ENCODE results near the gene SHISA4. TPM values are rescaled to one million over a fixed set of nuclear protein-coding genes. Genes with fewer than 3 reads are reported as not detected.
A peak's percentile ranks its signal among the peaks of the same experiment; 100 is the strongest.
"Not testable (repeated sequence)": the region's sequence is repeated elsewhere in the genome, so short reads cannot be mapped to it uniquely, and the experiment has no call there.

SHISA4 gene
- total RNA-seq, 1 donor, result 19.4 TPM

DNA sequence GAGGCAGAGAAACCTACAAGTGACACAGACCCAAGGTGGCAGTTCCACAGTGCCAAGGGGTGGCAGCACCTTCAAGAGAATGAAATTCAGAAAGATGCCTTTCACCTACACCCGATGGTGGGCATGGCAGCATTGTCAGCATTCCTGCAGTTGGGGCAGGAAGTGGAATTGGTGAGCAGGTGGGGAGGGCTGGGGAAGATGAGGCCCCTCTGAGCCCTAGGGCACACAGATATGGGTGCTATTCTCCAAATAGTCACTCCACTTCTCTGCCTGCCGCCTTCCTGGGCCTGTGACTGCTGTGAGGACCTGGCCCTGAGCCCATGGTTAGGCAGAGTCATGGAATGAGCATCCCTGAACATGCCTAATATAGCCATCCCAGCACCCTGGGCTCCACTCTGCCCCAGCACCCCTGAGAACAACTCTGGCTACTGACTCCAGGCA lies 8.3 kb downstream of the SHISA4 start:
- DNase-seq (ENCODE audit: low read depth), result peak; percentile 59
- H3K4me3 ChIP-seq (ENCODE audit: low read depth, low read length), result no peak overlapping the region
- TF ChIP-seq CTCF (IDR thresholded peaks at IDR 0.05; ENCODE audit: insufficient read depth, low read length), result no peak

GRCh38 chr1:201898240-201898894 lies 9.7 kb downstream of the SHISA4 start:
- no peak for TF ChIP-seq CTCF (IDR thresholded peaks at IDR 0.05; ENCODE audit: insufficient read depth, low read length)
- no peak overlapping the region for H3K4me3 ChIP-seq (ENCODE audit: low read depth, low read length)
- no peak for DNase-seq (ENCODE audit: low read depth)

DNA sequence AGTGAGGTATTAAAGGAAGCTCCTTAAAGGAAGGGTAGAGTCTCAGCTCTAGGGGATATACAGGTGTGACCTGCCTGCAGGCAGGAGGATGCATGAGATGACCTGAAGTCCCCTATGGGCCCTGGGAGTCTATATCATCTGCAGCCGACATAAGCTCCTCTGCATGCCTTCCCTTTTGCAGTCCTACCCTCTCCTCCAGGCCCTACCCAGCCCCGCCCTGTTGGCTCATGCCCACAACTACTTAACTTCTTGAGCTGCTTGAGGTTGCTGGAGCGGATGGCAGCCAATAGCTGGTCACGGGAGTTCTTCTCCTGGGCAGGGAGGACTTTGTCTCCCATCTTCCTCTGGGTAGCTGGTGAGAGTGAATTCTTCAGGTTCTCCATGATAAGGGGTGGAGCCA lies 10.3 kb downstream of the SHISA4 start:
- no peak overlapping the region for H3K4me3 ChIP-seq (ENCODE audit: low read depth, low read length)
- no peak for DNase-seq (ENCODE audit: low read depth)
- TF ChIP-seq CTCF (IDR thresholded peaks at IDR 0.05; ENCODE audit: insufficient read depth, low read length), result no peak

GRCh38 chr1:201899683-201900429 lies 11.2 kb downstream of the SHISA4 start:
- DNase-seq (ENCODE audit: low read depth), result no peak
- no peak overlapping the region for H3K4me3 ChIP-seq (ENCODE audit: low read depth, low read length)
- TF ChIP-seq CTCF (IDR thresholded peaks at IDR 0.05; ENCODE audit: insufficient read depth, low read length), result no peak

- DNase-seq (ENCODE audit: low read depth), result no peak
- H3K4me3 ChIP-seq (ENCODE audit: low read depth, low read length), result no peak overlapping the region
- no peak for TF ChIP-seq CTCF (IDR thresholded peaks at IDR 0.05; ENCODE audit: insufficient read depth, low read length)
Measured at GRCh38 chr1:201900476-201900875, 11.8 kb downstream of the SHISA4 start.

DNA sequence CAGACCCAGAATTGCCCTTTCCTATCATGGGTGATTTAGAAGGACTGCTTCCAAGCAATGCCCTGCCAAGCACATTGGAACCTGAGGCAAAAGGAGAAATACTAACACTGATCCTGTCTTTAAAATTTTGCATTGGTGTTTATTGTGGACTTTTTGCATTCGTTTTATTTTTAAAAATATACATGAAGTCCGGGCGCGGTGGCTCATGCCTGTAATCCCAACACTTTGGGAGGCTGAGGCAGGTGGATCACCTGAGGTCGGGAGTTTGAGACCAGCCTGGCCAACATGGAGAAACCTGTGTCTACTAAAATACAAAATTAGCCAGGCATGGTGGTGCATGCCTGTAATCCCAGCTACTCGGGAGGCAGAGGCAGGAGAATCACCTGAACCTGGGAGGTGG lies 12.3 kb downstream of the SHISA4 start:
- DNase-seq (ENCODE audit: low read depth); H3K4me3 ChIP-seq (ENCODE audit: low read depth, low read length): not testable (repeated sequence)

DNA sequence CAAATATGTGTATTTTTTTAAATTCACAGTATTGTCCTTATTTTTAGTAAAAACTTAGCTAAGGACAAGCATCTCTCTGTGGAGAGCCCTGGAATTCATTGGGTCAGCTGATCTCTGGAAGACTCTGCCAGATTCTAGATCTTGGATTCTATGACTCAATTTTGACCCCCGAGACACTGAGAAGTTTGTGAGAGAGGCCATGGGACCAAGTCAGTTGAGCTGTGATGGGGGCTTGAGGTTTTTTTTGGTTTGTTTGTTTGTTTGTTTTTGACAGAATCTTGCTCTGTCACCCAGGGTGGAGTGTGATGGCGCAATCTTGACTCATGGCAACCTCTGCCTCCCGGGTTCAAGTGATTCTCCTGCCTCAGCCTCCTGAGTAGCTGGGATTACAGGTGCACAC lies 13.5 kb downstream of the SHISA4 start:
- TF ChIP-seq CTCF (IDR thresholded peaks at IDR 0.05; ENCODE audit: insufficient read depth, low read length), result no peak
- H3K4me3 ChIP-seq (ENCODE audit: low read depth, low read length), result no peak overlapping the region
- peak; percentile 57 for DNase-seq (ENCODE audit: low read depth)
